Prostate gland (tissue), 2 donors: ENCODE measurements around the gene ABLIM1. TPM values are rescaled to one million over a fixed set of nuclear protein-coding genes. Genes with fewer than 3 reads are reported as not detected.

Experiments used
- DNase-seq: peaks from one replicate; pipeline ENCODE4 v3.0.0-alpha.2; 2019; ENCODE audit warnings: low spot score
- H3K27ac ChIP-seq, 2 donors: fragments of 200-600 bp; sonication (generic); 2 replicates each; pipeline ENCODE4 v1.5.1; 2017 to 2019
- H3K27me3 ChIP-seq: fragments of 200-600 bp; sonication (generic); replicated peaks from 2 replicates; pipeline ENCODE4 v1.5.1; 2019; ENCODE audit not compliant: insufficient read depth
- H3K36me3 ChIP-seq, 2 donors: fragments of 200-600 bp; sonication (generic); 1 replicate in 1 of 2; 2 replicates in 1 of 2; pipeline versions ENCODE4 v1.5.1 to v1.8.1; 2017 to 2019
- H3K4me1 ChIP-seq: fragments of 200-600 bp; sonication (generic); replicated peaks from 2 replicates; pipeline ENCODE4 v1.5.1; 2019
- H3K4me3 ChIP-seq, 2 donors: fragments of 200-600 bp; sonication (generic); 2 replicates each; pipeline ENCODE4 v1.5.1; 2017 to 2019
- H3K9me3 ChIP-seq: fragments of 200-600 bp; sonication (generic); 2 replicates; pipeline ENCODE4 v1.5.1; 2017
- POLR2A ChIP-seq: fragments of 450-650 bp; IDR thresholded peaks from one replicate; pipeline ENCODE4 v1.6.1; 2016; ENCODE audit warnings: antibody characterized with exemption, mild to moderate bottlenecking
- POLR2AphosphoS5 ChIP-seq: sonication (generic); formaldehyde crosslinking; IDR thresholded peaks from one replicate; pipeline ENCODE4 v1.6.1; 2017; ENCODE audit warnings: antibody characterized with exemption
- WGBS: methylation state at CpG from one replicate; pipeline ENCODE4 v1.1.5; 2018; 5-methylcytosine and 5-hydroxymethylcytosine counted together
- intact Hi-C: fragments of 100-400 bp; cut with DNase I; formaldehyde crosslinking; loops from one replicate; pipeline ENCODE4 v1.14.2; 2022
- total RNA-seq, 2 donors: library from RNA; depleted of rRNA; stranded (reverse); fragments of >200 nt; gene quantifications; one replicate each; pipeline ENCODE4 v1.1.0, GENCODE V29; 2016
- TF ChIP-seq, protein P1 (sequence below), 4 experiments: fragments of 200-600 bp in 2 of 4; fragments of 450-650 bp in 2 of 4; sonication (generic) in 2 of 4; IDR thresholded peaks; 1 replicate in 3 of 4; 2 replicates in 1 of 4; pipeline ENCODE4 v1.5.1; 2016 to 2019; ENCODE audit warnings: antibody characterized with exemption in 4 of 4, mild to moderate bottlenecking in 2 of 4, moderate library complexity in 2 of 4

Gene ABLIM1
- total RNA-seq, 2 donors from 2014 or later = 43.9 to 138 TPM

DNA sequence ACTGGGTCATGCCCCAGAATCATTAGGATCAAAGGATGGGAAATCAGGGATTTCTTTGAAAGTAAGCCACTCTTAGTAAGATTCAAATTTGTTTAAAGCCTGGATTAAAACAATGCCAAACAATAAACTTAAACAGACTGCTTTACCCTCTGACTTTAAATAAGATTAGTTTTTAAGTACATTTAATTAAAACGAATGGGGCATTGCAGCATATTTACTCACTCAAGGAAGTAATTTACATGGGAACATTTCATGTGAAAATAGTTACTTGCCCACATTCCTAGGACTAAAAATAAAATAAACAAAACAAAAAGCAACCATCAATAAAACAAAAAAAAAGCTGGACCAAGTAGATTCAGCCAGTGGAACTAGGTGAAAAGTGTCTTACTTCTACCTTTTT, 7.8 kb downstream of the ABLIM1 start:
- intact Hi-C loops = no loop called here
- Histone ChIP-seq H3K4me3 (no peak overlapping the region), H3K4me1 (no peaks in the 10 kb centered on the region), H3K9me3 (no peaks in the 10 kb centered on the region), H3K36me3 (no peaks in the 10 kb centered on the region), H3K27ac (no peak overlapping the region), H3K27me3 (no peaks in the 10 kb centered on the region)
- no peak for DNase-seq
- no peak for TF ChIP-seq POLR2A
- TF ChIP-seq, protein P1, sequence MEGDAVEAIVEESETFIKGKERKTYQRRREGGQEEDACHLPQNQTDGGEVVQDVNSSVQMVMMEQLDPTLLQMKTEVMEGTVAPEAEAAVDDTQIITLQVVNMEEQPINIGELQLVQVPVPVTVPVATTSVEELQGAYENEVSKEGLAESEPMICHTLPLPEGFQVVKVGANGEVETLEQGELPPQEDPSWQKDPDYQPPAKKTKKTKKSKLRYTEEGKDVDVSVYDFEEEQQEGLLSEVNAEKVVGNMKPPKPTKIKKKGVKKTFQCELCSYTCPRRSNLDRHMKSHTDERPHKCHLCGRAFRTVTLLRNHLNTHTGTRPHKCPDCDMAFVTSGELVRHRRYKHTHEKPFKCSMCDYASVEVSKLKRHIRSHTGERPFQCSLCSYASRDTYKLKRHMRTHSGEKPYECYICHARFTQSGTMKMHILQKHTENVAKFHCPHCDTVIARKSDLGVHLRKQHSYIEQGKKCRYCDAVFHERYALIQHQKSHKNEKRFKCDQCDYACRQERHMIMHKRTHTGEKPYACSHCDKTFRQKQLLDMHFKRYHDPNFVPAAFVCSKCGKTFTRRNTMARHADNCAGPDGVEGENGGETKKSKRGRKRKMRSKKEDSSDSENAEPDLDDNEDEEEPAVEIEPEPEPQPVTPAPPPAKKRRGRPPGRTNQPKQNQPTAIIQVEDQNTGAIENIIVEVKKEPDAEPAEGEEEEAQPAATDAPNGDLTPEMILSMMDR (IDR thresholded peaks at IDR 0.05) = no peak
- TF ChIP-seq POLR2AphosphoS5 = no peak
- 37% methylated on average over 1 of the region's 1 CpG for WGBS

DNA sequence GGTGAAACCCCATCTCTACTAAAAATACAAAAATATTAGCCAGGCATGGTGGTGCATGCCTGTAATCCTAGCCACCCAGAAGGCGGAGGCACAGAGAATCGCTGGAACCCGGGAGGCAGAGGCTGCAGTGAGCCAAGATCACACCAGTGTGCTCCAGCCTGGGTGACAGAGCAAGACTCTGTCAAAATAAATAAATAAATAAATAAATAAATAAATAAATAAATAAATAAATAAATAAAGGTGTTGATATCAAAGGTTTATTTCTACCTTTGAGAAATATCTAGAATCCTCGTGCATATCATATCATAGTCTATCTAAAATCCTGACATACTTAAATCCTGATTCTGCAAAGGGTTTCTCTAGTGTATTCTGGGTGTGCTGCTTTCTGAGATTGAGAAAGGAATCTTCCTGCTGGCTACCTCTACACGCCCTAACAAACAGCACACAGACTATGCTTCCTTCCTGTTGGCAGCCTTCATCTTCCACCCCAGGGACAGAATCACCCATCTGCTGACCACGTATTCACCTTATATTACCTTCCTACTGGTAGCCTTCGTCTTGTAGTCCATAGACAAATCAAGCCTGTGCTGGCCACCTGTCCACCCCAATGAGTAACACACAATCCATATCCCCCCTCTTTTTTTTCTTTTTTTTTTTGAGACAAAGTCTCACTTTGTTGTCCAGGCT, 8.7 kb downstream of the ABLIM1 start:
- Histone ChIP-seq H3K4me3 (no peak overlapping the region), H3K36me3 (no peaks in the 10 kb centered on the region), H3K4me1 (no peaks in the 10 kb centered on the region), H3K27me3 (no peaks in the 10 kb centered on the region), H3K27ac (no peak overlapping the region), H3K9me3 (no peaks in the 10 kb centered on the region)
- WGBS = 88% methylated on average over 7 of the region's 7 CpGs
- TF ChIP-seq POLR2AphosphoS5 (no peak), POLR2A (no peak)
- TF ChIP-seq, protein P1 (IDR thresholded peaks at IDR 0.05) = no peak
- no peak for DNase-seq
- intact Hi-C loops = no loop called here

DNA sequence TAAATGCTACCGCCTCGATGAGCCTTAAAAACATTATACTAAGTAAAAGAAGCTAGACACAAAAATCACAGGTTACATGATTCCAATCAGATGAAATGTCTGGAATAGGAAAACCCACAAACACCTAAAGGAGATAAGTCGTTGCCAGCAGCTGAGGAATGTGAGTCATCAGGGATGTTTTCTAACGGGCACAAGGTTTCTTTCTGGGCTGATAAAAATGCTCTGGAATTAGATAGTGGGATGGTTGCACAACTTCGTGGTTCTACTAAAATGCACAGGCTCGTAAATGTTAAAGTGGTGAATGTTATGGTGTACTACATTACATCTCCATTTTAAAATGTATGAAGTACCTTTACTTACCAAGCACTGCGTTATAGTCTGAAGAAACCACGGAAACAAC, 9.7 kb downstream of the ABLIM1 start:
- no peak overlapping the region for H3K27ac ChIP-seq
- 48% methylated on average over 8 of the region's 8 CpGs for WGBS

DNA sequence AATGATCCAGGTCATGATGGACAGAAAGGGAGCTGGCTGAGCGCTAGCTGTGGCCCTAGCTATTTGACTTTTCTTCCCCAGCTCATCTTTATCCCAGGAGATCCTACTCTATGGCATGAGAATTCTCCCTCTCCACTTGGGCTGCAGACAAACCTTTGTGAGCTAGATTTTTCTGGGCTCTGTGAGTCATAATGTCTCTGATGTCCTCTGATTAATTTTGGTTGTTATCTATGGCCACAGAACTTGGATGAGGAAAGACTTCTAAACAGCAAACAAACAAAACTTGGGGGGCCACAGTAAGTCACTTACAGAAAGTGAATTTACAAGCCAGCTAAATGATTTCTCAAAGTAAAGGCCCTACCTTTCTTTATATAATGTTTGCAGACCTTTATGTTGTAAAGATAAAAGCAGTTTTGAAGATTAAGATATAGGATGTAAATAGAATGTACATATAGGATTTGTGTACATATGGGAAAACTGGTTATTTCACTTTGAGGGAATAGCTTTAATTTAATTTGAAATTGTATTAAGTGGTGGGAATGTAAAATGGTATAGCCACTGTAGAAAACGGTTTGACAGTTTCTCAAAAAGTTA, 10.4 kb downstream of the ABLIM1 start:
- 86% methylated on average over 2 of the region's 2 CpGs for WGBS
- DNase-seq = no peak
- H3K27me3 ChIP-seq = no peaks in the 10 kb centered on the region
- intact Hi-C loops = no loop called here
- TF ChIP-seq, protein P1 (IDR thresholded peaks at IDR 0.05) = no peak
- no peak for TF ChIP-seq POLR2A
- no peak for TF ChIP-seq POLR2AphosphoS5
- no peaks in the 10 kb centered on the region for H3K9me3 ChIP-seq
- H3K27ac ChIP-seq = no peak overlapping the region
- H3K4me3 ChIP-seq = no peak overlapping the region
- H3K36me3 ChIP-seq = no peaks in the 10 kb centered on the region
- no peaks in the 10 kb centered on the region for H3K4me1 ChIP-seq

More for the DNA sequence above, 9.7 kb downstream of the ABLIM1 start:
- H3K36me3 ChIP-seq = no peaks in the 10 kb centered on the region
- no peaks in the 10 kb centered on the region for H3K9me3 ChIP-seq
- no peaks in the 10 kb centered on the region for H3K27me3 ChIP-seq
- H3K4me3 ChIP-seq = no peak overlapping the region
- TF ChIP-seq POLR2AphosphoS5 (peak; percentile 68), POLR2A (no peak)
- TF ChIP-seq, protein P1 (IDR thresholded peaks at IDR 0.05) = no peak
- DNase-seq = peak; percentile 27
- intact Hi-C loops = no loop called here
- no peaks in the 10 kb centered on the region for H3K4me1 ChIP-seq

DNA sequence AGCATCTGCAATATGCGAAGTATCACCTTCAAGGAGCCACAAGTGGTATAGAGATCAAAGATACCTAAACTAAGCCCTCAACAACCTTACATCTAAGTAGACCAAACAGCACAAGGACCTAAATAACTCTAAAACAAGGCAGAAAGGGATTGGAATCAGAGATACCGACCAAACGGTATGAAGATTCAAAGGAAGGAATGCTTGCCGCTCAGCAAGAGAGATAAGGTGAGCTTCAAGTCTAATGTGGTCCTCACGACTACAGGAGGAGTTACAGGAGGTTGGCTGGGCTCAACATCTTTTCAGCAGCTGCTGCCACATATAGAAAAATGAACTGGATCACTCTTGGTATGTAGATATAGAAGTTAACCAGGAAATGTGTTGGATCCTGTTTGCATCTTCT, 11.6 kb downstream of the ABLIM1 start:
- intact Hi-C loops = no loop called here
- no peak for DNase-seq
- Histone ChIP-seq H3K27ac (no peak overlapping the region), H3K27me3 (no peaks in the 10 kb centered on the region), H3K4me1 (no peaks in the 10 kb centered on the region), H3K36me3 (no peaks in the 10 kb centered on the region), H3K4me3 (no peak overlapping the region), H3K9me3 (no peaks in the 10 kb centered on the region)
- WGBS = 70% methylated on average over 5 of the region's 5 CpGs
- TF ChIP-seq, protein P1 (IDR thresholded peaks at IDR 0.05) = no peak
- TF ChIP-seq POLR2AphosphoS5 = no peak
- no peak for TF ChIP-seq POLR2A
